Measurements from ENCODE around the gene MYO1C. TPM values are rescaled to one million over a fixed set of nuclear protein-coding genes. Genes with fewer than 3 reads are reported as not detected.
"Not testable (repeated sequence)": the region's sequence is repeated elsewhere in the genome, so short reads cannot be mapped to it uniquely, and the experiment has no call there.

Gene MYO1C
- total RNA-seq, 2 donors from 2014 or later, result 175 to 184 TPM

DNA sequence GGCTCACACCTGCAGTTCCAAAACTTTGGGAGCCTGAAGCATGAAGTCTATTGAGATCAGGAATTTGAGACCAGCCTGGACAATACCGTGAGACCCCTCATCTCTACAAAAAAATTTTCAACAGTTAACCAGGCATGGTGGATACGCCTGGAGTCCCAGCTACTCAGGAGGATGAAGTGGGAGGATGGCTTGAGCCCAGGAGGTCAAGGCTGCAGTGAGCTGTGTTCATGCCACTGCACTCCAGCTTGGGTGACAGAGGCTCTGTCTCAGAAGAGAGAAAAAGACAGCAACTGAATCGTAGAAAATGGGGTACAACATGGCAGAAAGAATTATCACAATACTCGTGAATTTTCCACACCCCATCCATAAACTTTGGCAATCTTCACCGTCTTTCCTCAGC, 39.6 kb downstream of the MYO1C start:
- intact Hi-C loops (cut with DNase I), result loop anchor here (5.0 to 10.0 kb wide), 4 partner anchors 58 to 88 kb away; partner anchors contain the start of gene INPP5K (in 2 of the 2)

GRCh38 chr17:1450261-1450660, 42.2 kb downstream of the MYO1C start:
- intact Hi-C loops (cut with DNase I), result loop anchor here (5.0 to 10.0 kb wide), 4 partner anchors 55 to 85 kb away; partner anchors contain the start of gene INPP5K (in 2 of the 2)
- not testable (repeated sequence) for DNase-seq, ATAC-seq

More for the DNA sequence above, 39.6 kb downstream of the MYO1C start:
- ATAC-seq, result no peak
- no peak for DNase-seq

GRCh38 chr17:1449412-1449967, 43.0 kb downstream of the MYO1C start:
- DNase-seq (no peak), ATAC-seq (no peak)
- intact Hi-C loops (cut with DNase I), result loop anchor here in 1 of 2 donors (5.0 kb wide), 1 partner anchor 37 kb away; no protein-coding TSS in a partner anchor

GRCh38 chr17:1447052-1447451, 45.4 kb downstream of the MYO1C start:
- DNase-seq (no peak), ATAC-seq (peak in 1 of 2 donors; percentile 41)
- intact Hi-C loops (cut with DNase I), result loop anchor here in 1 of 2 donors (5.0 kb wide), 1 partner anchor 35 kb away; no protein-coding TSS in a partner anchor

DNA sequence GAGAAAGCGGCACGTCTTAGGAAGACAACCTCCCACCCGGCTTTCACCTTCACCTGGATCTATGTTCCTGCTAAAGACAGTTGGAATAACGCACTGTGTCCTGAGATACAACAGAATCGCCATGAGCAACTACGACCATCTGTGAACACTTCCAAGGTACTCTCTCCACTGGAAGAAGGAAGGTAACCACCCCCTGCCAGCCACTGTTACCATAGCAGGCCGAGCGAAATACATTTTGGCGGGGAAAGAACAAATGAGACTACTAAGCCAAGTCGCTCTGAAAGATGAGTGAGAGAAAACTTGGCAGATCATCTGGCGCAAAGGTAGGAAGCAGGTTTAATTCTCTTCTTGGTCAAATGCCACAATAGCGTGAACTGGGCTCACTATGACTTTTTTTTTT, 46.3 kb downstream of the MYO1C start:
- DNase-seq (no peak), ATAC-seq (no peak)
- intact Hi-C loops (cut with DNase I), result loop anchor here in 1 of 2 donors (5.0 kb wide), 1 partner anchor 34 kb away; no protein-coding TSS in a partner anchor

DNA sequence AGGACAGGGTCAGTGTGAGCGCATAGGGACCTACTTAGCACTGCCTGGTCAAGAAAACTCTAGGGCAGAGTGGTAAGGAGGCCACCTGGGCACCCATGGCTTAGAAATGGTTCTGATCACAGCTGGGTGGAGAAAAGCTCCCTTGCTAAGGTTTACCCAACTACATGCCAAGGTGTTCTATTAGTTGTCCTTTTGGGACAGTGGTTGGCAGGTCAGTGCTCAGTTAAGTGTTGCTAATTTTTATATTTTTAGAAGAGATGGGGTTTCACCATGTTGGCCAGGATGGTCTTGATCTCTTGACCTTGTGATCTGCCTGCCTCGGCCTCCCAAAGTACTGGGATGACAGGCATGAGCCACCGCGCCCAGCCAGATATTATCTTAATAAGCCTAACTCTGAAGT, 46.8 kb downstream of the MYO1C start:
- not testable (repeated sequence) for DNase-seq
- intact Hi-C loops (cut with DNase I), result loop anchor here in 1 of 2 donors (5.0 kb wide), 1 partner anchor 33 kb away; no protein-coding TSS in a partner anchor

DNA sequence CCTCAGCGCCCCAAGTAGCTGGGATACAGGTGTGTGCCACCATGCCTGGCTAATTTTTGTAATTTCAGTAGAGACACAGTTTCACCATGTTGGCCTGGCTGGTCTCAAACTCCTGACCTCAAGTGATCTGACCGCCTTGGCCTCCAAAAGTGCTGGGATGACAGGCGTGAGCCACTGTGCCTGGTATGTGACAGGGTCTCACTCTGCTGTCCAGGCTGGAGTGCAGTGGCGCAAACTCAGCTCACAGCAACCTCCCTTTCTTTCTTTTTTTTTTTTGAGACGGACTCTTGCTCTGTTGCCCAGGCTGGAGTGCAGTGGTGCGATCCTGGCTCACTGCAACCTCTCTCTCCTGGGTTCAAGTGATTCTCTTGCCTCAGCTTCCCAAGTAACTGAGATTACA, 49.8 kb downstream of the MYO1C start:
- ATAC-seq; intact Hi-C loops (cut with DNase I); DNase-seq: not testable (repeated sequence)

More for the DNA sequence above, 46.8 kb downstream of the MYO1C start:
- not testable (repeated sequence) for ATAC-seq

GRCh38 chr17:1442187-1442586, 50.3 kb downstream of the MYO1C start:
- DNase-seq (no peak), ATAC-seq (no peak)
- intact Hi-C loops (cut with DNase I), result no loop called here

- intact Hi-C loops (cut with DNase I), result no loop called here
- ATAC-seq (no peak), DNase-seq (no peak)
Measured at GRCh38 chr17:1440921-1441320, 51.6 kb downstream of the MYO1C start.

DNA sequence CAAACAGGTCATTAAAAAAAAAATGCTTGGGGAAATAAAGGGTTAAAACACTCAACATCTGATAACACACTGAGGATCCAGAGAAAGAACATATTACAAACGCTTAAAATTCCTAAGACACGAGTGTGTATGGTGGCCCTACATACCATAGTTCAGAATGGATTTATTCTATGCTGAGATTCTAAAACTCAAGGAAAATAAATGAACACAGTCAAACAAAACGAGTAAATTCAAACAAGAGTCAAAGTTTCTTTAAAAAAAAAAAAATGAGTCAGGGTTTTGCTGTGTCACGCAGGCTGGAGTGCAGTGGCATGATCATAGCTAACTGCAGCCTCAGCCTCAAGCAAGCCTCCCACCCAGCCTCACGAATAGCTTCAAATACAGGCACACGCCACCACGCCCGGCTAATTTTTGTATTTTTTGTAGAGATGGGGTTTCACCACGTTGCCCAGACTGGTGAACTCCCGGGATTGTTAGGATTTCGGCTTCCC, 53.8 kb downstream of the MYO1C start:
- intact Hi-C loops (cut with DNase I), result no loop called here
- ATAC-seq (peak in 1 of 2 donors; percentile 41), DNase-seq (no peak)

- ATAC-seq (no peak), DNase-seq (no peak)
- intact Hi-C loops (cut with DNase I), result no loop called here
Measured at GRCh38 chr17:1435326-1435725, 57.2 kb downstream of the MYO1C start.

GRCh38 chr17:1434150-1434549, 58.3 kb downstream of the MYO1C start:
- intact Hi-C loops (cut with DNase I), result no loop called here
- DNase-seq, result no peak
- ATAC-seq, result peak; percentile 47 to 80

GRCh38 chr17:1431631-1432104, 60.8 kb downstream of the MYO1C start:
- ATAC-seq (no peak), DNase-seq (no peak)
- intact Hi-C loops (cut with DNase I), result no loop called here

DNA sequence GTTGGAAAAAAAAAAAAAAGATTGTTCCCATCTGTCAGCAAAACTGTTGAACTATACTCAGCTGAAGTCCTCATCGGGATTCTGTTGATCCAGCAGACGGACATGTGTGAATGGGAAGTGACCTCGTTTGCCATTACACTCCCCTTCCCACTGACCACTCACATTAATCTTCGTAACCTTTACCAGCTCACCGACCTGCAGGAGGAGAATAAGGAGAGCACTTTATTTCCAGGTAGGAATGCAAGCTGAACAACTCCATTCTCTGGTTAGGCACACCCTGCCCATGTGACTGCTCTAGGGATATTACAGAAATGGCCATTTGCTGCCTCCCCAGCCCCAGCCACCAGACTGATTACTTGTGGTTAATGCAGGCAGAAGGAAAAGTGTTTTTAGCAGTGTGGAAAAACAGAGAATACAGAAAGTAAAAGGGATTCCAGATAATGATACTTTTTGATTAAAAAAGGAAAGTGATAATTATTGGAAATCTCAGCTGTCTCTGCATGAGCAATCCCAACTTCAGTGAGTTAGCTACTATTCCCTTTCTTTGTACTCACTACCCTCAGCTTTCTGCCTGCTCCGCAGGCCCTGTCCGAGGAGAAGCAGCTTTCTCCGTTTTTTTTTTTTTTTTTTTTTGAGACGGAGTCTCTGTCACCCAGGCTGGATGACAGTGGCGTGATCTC, 68.9 kb downstream of the MYO1C start:
- ATAC-seq, result peak in 1 of 2 donors; percentile 23
- intact Hi-C loops (cut with DNase I), result no loop called here
- no peak for DNase-seq

GRCh38 chr17:1422885-1423284, 69.6 kb downstream of the MYO1C start:
- intact Hi-C loops (cut with DNase I), result no loop called here
- ATAC-seq (peak; percentile 27 to 88), DNase-seq (peak; percentile 40)

DNA sequence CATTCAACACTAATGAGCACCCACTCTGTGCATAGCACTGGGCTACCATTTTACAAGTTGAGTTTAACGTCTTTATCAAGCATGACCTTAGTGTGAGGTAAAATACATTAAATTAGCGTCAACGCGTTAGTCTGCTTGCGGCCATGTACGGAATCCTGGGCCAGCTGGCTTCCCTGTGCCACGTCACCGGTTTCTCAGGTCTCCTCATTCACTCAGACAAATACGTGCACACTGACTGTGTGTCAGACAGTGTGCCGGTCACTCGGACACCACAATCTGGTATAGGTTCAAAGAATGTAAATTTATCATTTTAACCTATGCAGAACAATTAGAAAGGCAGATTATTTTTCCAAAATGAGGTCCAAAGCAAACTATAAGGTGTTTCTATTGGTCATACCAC, 71.0 kb downstream of the MYO1C start:
- ATAC-seq (no peak), DNase-seq (no peak)
- intact Hi-C loops (cut with DNase I), result no loop called here

- ATAC-seq (no peak), DNase-seq (no peak)
- intact Hi-C loops (cut with DNase I), result no loop called here
Measured at GRCh38 chr17:1420981-1421380, 71.5 kb downstream of the MYO1C start.

GRCh38 chr17:1420163-1420562, 72.3 kb downstream of the MYO1C start:
- ATAC-seq (no peak), DNase-seq (no peak)
- intact Hi-C loops (cut with DNase I), result no loop called here

DNA sequence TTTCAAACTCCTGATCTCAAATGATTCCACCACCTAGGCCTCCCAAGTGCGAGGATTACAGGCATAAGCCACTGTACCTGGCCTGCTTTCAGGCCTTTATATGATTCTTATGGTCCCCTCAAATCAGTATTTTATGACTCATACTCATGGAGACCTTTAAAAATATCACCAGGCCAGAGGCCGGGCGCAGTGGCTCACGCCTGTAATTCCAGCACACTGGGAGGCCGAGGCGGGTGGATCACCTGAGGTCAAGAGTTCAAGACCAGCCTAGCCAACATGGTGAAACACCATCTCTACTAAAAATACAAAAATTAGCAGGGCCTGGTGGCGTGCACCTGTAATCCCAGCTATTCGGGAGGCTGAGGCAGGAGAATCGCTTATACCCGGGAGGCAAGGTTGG, 74.0 kb downstream of the MYO1C start:
- ATAC-seq; intact Hi-C loops (cut with DNase I); DNase-seq: not testable (repeated sequence)

- ATAC-seq, result no peak
- intact Hi-C loops (cut with DNase I), result no loop called here
- no peak for DNase-seq
Measured at GRCh38 chr17:1416414-1416813, 76.1 kb downstream of the MYO1C start.

All from left cardiac atrium (tissue), 4 donors.